K562 (cell line): ENCODE measurements around the gene NFIB. TPM values are rescaled to one million over a fixed set of nuclear protein-coding genes. Genes with fewer than 3 reads are reported as not detected.

Experiments used
- ATAC-seq: fragments of 200-7000 bp; cut with Tn5 transposase; 3 replicates; pipeline ENCODE4 v1.9.1; 2020; ENCODE audit warnings: moderate library complexity
- BruUV-seq: library from RNA; stranded (reverse); fragments of 400-500 nt; replicated peaks from 2 replicates; lab custom pipeline; 2021; lab: Mats Ljungman, UMichigan
- CTCF ChIA-PET: fragments of 300-600 bp; formaldehyde crosslinking; extraction: SDS; loops from one replicate; lab custom pipeline; 2021; ENCODE audit warnings: low intra/inter-chr PET ratio; lab: Yijun Ruan, JAX
- POLR2A ChIA-PET: fragments of 300-600, 350-650 bp; sonication (Branson Sonifier 250); formaldehyde crosslinking; extraction: SDS; loops from one replicate; lab custom pipeline; 2021; ENCODE audit warnings: antibody characterized with exemption, inconsistent platforms; lab: Yijun Ruan, JAX
- DNase-seq, 4 experiments: peaks; one replicate each; pipeline versions ENCODE4 v3.0.0 to v3.0.0-alpha.2; 2011 to 2018; ENCODE audit warnings: low spot score in 3 of 4, mixed read lengths in 3 of 4; ENCODE audit errors: extremely low read depth in 1 of 4
- FAIRE-seq: peaks from 2 replicates; lab custom pipeline; 2011; peaks lifted over from hg19 to GRCh38; lab: Jason Lieb, UNC
- H2AFZ ChIP-seq: 2 replicates; pipeline ENCODE4 v1.6.0; 2011; ENCODE audit warnings: low read depth, low read length, control low read depth, inconsistent platforms
- H3K27ac ChIP-seq: fragments of 200-600 bp; 3 replicates; pipeline ENCODE4 v1.8.0; 2011; ENCODE audit warnings: low read depth, mild to moderate bottlenecking, control low read depth, inconsistent platforms, low read length, moderate library complexity, mixed read lengths; ENCODE audit errors: extremely low read depth
- H3K27me3 ChIP-seq, 2 experiments: fragments of 300-600 bp in 1 of 2; 2 replicates in 1 of 2; 3 replicates in 1 of 2; pipeline versions ENCODE4 v1.6.0 to v1.8.0; 2011; ENCODE audit warnings: inconsistent platforms in 2 of 2, low read length in 2 of 2, mild to moderate bottlenecking in 1 of 2, mixed read lengths in 1 of 2, moderate library complexity in 1 of 2; ENCODE audit not compliant: control insufficient read depth in 2 of 2, insufficient read depth in 2 of 2
- H3K36me3 ChIP-seq: fragments of 300-600 bp; 3 replicates; pipeline ENCODE4 v1.8.0; 2011; ENCODE audit warnings: mild to moderate bottlenecking, low read length, inconsistent platforms; ENCODE audit not compliant: control insufficient read depth, insufficient read depth
- H3K4me1 ChIP-seq, 2 experiments: fragments of 200-600 bp in 1 of 2; replicated peaks in 1 of 2; 2 replicates in 1 of 2; 3 replicates in 1 of 2; pipeline versions ENCODE4 v1.5.1 to v1.8.0; 2011; ENCODE audit warnings: inconsistent platforms in 2 of 2, low read length in 2 of 2, mild to moderate bottlenecking in 1 of 2, mixed read lengths in 1 of 2, moderate library complexity in 1 of 2; ENCODE audit not compliant: control insufficient read depth in 2 of 2, insufficient read depth in 2 of 2
- H3K4me2 ChIP-seq: 2 replicates; pipeline ENCODE4 v1.6.1; 2011; ENCODE audit warnings: low read length, control low read depth, inconsistent platforms, mixed read lengths; ENCODE audit not compliant: insufficient read depth
- H3K4me3 ChIP-seq: fragments of 200-600 bp; sonication (generic), shearing (Covaris generic); 2 replicates; pipeline ENCODE4 v1.5.1; 2016; ENCODE audit warnings: control low read depth, inconsistent platforms
- H3K79me2 ChIP-seq: fragments of 200-600 bp; 3 replicates; pipeline ENCODE4 v1.8.0; 2011; ENCODE audit warnings: low read length, inconsistent platforms; ENCODE audit not compliant: control insufficient read depth, insufficient read depth
- H3K9ac ChIP-seq, 2 experiments: 2 replicates each; pipeline versions ENCODE4 v1.6.0 to v1.6.1; 2011; ENCODE audit warnings: low read depth in 2 of 2, low read length in 2 of 2, control low read depth in 1 of 2, inconsistent platforms in 1 of 2, mild to moderate bottlenecking in 1 of 2, mixed read lengths in 1 of 2; ENCODE audit not compliant: insufficient read depth in 1 of 2
- H3K9me1 ChIP-seq: one replicate; pipeline ENCODE4 v1.6.0; 2011; ENCODE audit warnings: inconsistent platforms, mild to moderate bottlenecking, low read length, moderate library complexity; ENCODE audit not compliant: control insufficient read depth, insufficient read depth
- H3K9me3 ChIP-seq: replicated peaks from 2 replicates; pipeline ENCODE4 v1.5.1; 2011; ENCODE audit warnings: low read depth, low read length, inconsistent platforms; ENCODE audit not compliant: control insufficient read depth, insufficient read depth
- H4K20me1 ChIP-seq: replicated peaks from 2 replicates; pipeline ENCODE4 v1.6.1; 2011; ENCODE audit warnings: low read length, inconsistent platforms, mixed read lengths; ENCODE audit not compliant: control insufficient read depth, insufficient read depth
- ARID2 ChIP-seq: fragments of 450-650 bp; IDR thresholded peaks from 2 replicates; pipeline ENCODE4 v1.6.1; 2017; ENCODE audit warnings: antibody characterized with exemption, mild to moderate bottlenecking
- GABPB2 ChIP-seq: fragments of 250-450 bp; sonication (Bioruptor Pico); conservative IDR thresholded peaks from 2 replicates; pipeline ENCODE4 v1.5.1; 2021; ENCODE audit warnings: mild to moderate bottlenecking
- KAT2B ChIP-seq: IDR thresholded peaks from one replicate; pipeline ENCODE4 v1.6.1; 2012; ENCODE audit warnings: low read depth, mild to moderate bottlenecking, control low read depth, inconsistent platforms, low read length, moderate library complexity
- NEUROD1 ChIP-seq: fragments of 150-350 bp; IDR thresholded peaks from 2 replicates; pipeline ENCODE4 v1.6.1; 2014; ENCODE audit warnings: borderline replicate concordance, low read length, low read depth; ENCODE audit not compliant: partially characterized antibody
- NONO ChIP-seq, 2 experiments: fragments of 200-400 bp in 1 of 2; fragments of 450-650 bp in 1 of 2; formaldehyde crosslinking in 1 of 2; IDR thresholded peaks; 2 replicates each; pipeline ENCODE4 v1.6.1; 2017; ENCODE audit warnings: low read depth in 2 of 2, mild to moderate bottlenecking in 2 of 2, moderate library complexity in 2 of 2, low read length in 1 of 2
- PHB ChIP-seq: fragments of 250-450 bp; sonication (Bioruptor Pico); IDR thresholded peaks from 2 replicates; pipeline ENCODE4 v1.5.0; 2021
- PREB ChIP-seq: sonication (generic); formaldehyde crosslinking; IDR thresholded peaks from 2 replicates; pipeline ENCODE4 v1.8.1; 2023; ENCODE audit warnings: mild to moderate bottlenecking, missing genetic modification reagents
- RB1 ChIP-seq: fragments of 450-650 bp; IDR thresholded peaks from 2 replicates; pipeline ENCODE4 v1.6.1; 2017; ENCODE audit warnings: low read depth, mild to moderate bottlenecking
- RBM15 ChIP-seq: fragments of 200-400 bp; formaldehyde crosslinking; IDR thresholded peaks from 2 replicates; pipeline ENCODE4 v1.6.1; 2018; ENCODE audit warnings: mild to moderate bottlenecking, low read length, moderate library complexity; ENCODE audit not compliant: insufficient read depth
- SAFB2 ChIP-seq: fragments of 200-400 bp; formaldehyde crosslinking; IDR thresholded peaks from 2 replicates; pipeline ENCODE4 v1.6.1; 2018; ENCODE audit warnings: borderline replicate concordance, low read length, low read depth, moderate library complexity; ENCODE audit not compliant: severe bottlenecking
- SIX5 ChIP-seq, 2 experiments: IDR thresholded peaks; 2 replicates each; pipeline ENCODE4 v1.6.1; 2011; ENCODE audit warnings: low read length in 2 of 2, borderline replicate concordance in 1 of 2, low read depth in 1 of 2, mild to moderate bottlenecking in 1 of 2, moderate library complexity in 1 of 2; ENCODE audit not compliant: insufficient read depth in 1 of 2
- XRCC4 ChIP-seq: IDR thresholded peaks from one replicate; pipeline ENCODE4 v1.6.1; 2011; ENCODE audit not compliant: insufficient read depth, insufficient read length; ENCODE audit errors: extremely low read depth
- ZNF586 ChIP-seq: fragments of 450-650 bp; formaldehyde crosslinking; conservative IDR thresholded peaks from 2 replicates; pipeline ENCODE4 v1.4.0; 2020; ENCODE audit warnings: mild to moderate bottlenecking, moderate library complexity
- WGBS: fragments of 100-300 bp; shearing (Covaris generic); methylation state at CpG from one replicate; pipeline ENCODE4 v1.1.6; 2016; ENCODE audit warnings: low coverage, mixed read lengths; ENCODE audit not compliant: insufficient coverage; ENCODE audit errors: missing lambda C conversion rate; 5-methylcytosine and 5-hydroxymethylcytosine counted together
- in situ Hi-C: fragments of 300-500 bp; cut with MboI; formaldehyde crosslinking; loops from 4 replicates; pipeline ENCODE4 v1.15.0; 2018; ENCODE audit warnings: inconsistent platforms, mixed read lengths
- intact Hi-C: fragments of 100-400 bp; cut with micrococcal nuclease; formaldehyde crosslinking; loops from 2 replicates; pipeline ENCODE4 v1.14.2; 2022
- polyA plus RNA-seq, 8 experiments: library from polyadenylated mRNA; depleted of rRNA in 4 of 8; stranded (reverse) in 5 of 8; unstranded in 3 of 8; fragments of >200 nt; fragmentation: Nextera tagmentation in 2 of 8; fragmentation: Illumina TruSeq in 1 of 8; extraction: Ambion mirVana in 2 of 8; extraction: Trizol in 1 of 8; gene quantifications; 2 replicates each; pipeline versions ENCODE4 v1.2.1 to v1.2.3, GENCODE V29; 2011 to 2014; ENCODE audit warnings: inconsistent platforms in 1 of 8, missing spikeins in 1 of 8
- total RNA-seq, 7 experiments: library from RNA; depleted of rRNA in 6 of 7; stranded (reverse); fragments of >200 nt in 6 of 7; fragmentation: Illumina TruSeq in 2 of 7; extraction: Trizol in 2 of 7; gene quantifications; 2 replicates each; pipeline versions ENCODE4 v1.2.1 to v1.2.3, GENCODE V29; 2011 to 2021; ENCODE audit warnings: low replicate concordance in 1 of 7

NFIB gene
- total and polyA plus RNA-seq, 9 of the 15 experiments (the other 6 are each of a cell fraction or from before 2014, with no cell fraction given), result 1.2 to 3.3 (median 1.9) TPM

- BruUV-seq, result no TSS peak
- ATAC-seq (no peak), DNase-seq (no peak), FAIRE-seq (no peak)
- in situ Hi-C loops (loop anchor here (25.0 kb wide), 1 partner anchor 944 kb away; no protein-coding TSS in a partner anchor), intact Hi-C loops (no loop called here)
- Histone ChIP-seq H3K27ac (no peak overlapping the region), H3K4me2 (no peak overlapping the region), H3K4me3 (no peak overlapping the region), H3K79me2 (no peaks in the 10 kb centered on the region), H3K4me1 (no peaks in the 10 kb centered on the region; a peak in 1 of 5 replicates), H3K36me3 (no peaks in the 10 kb centered on the region), H4K20me1 (no peaks in the 10 kb centered on the region), H3K9me3 (no peaks in the 10 kb centered on the region), H3K9me1 (no peaks in the 10 kb centered on the region), H3K9ac (no peak overlapping the region), H2AFZ (no peak overlapping the region), H3K27me3 (no peaks in the 10 kb centered on the region)
- POLR2A ChIA-PET, result no interaction called here
- CTCF ChIA-PET, result no interaction called here
- TF ChIP-seq NEUROD1 (no peak), NONO (IDR thresholded peaks at IDR 0.05; ENCODE audit: low read depth in 2 of 2, low read length in 1 of 2) (no peak), ZNF586 (CRISPR knock-in tag) (no peak), SIX5 (IDR thresholded peaks at IDR 0.05; ENCODE audit: borderline replicate concordance in 1 of 2, insufficient read depth in 1 of 2, low read depth in 1 of 2, low read length in 2 of 2) (no peak), PREB (CRISPR knock-in tag) (no peak), XRCC4 (no peak), RBM15 (no peak), KAT2B (no peak), PHB (CRISPR knock-in tag) (no peak), RB1 (no peak), SAFB2 (no peak), GABPB2 (CRISPR knock-in tag) (no peak), ARID2 (no peak)
- WGBS, result 6% methylated on average over 3 of the region's 3 CpGs
These were observed 132.9 kb downstream of the NFIB start for GRCh38 chr9:14180960-14181537.
